ENCODE results near the gene DDRGK1.

DNA sequence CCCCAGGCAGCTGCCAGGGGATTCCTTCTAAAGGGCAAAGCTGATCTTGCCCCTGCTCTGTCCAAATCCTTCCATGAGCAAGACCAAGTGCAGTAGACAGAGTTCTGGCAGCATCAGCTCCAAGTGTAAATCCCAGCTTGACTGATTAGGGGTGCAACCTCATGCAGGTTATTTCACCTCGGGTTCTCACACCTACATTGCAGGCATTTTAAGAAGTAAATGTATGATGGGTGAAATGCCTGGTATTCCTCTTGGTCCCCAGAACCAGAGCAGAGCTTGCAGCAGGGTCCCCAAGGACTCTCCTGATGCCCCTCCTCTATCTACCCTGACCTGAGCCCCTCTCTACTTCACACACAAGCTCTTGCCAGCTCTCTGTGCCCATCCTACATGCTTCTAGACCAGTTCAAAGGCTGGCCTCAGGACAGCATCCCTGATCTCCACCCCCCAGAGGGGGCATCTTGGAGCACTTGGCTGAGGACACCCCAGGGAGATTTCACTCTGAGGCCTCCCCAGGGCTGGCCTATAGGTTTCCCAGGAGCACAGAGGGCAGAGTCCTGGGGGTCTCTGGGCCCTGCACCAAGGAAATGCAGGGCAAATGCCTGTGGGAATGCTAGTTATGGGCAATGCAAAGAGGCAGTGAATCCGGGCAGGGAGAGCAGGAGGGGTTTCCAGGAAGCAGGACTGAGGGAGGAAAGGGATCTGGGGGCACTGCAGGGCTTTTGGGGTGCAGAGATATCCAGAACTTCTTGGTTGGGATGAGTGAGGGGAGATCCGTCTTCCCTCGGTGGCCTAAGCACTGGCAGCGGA is 32.2 kb downstream of the DDRGK1 start:
- TF ChIP-seq TAF1 (IDR thresholded peaks at IDR 0.05; ENCODE audit: low read depth) (no peak), EP300 (conservative IDR thresholded peaks at IDR 0.05; ENCODE audit: poor library complexity, severe bottlenecking) (no peak), MXI1 (conservative IDR thresholded peaks at IDR 0.05; ENCODE audit: poor library complexity, severe bottlenecking) (no peak), POLR2AphosphoS5 (IDR thresholded peaks at IDR 0.05) (no peak), RAD21 (conservative IDR thresholded peaks at IDR 0.05) (no peak)
- TF ChIP-seq, protein P1, sequence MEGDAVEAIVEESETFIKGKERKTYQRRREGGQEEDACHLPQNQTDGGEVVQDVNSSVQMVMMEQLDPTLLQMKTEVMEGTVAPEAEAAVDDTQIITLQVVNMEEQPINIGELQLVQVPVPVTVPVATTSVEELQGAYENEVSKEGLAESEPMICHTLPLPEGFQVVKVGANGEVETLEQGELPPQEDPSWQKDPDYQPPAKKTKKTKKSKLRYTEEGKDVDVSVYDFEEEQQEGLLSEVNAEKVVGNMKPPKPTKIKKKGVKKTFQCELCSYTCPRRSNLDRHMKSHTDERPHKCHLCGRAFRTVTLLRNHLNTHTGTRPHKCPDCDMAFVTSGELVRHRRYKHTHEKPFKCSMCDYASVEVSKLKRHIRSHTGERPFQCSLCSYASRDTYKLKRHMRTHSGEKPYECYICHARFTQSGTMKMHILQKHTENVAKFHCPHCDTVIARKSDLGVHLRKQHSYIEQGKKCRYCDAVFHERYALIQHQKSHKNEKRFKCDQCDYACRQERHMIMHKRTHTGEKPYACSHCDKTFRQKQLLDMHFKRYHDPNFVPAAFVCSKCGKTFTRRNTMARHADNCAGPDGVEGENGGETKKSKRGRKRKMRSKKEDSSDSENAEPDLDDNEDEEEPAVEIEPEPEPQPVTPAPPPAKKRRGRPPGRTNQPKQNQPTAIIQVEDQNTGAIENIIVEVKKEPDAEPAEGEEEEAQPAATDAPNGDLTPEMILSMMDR (IDR thresholded peaks at IDR 0.05; ENCODE audit: poor library complexity, severe bottlenecking) = no peak
- TF ChIP-seq, protein P2, sequence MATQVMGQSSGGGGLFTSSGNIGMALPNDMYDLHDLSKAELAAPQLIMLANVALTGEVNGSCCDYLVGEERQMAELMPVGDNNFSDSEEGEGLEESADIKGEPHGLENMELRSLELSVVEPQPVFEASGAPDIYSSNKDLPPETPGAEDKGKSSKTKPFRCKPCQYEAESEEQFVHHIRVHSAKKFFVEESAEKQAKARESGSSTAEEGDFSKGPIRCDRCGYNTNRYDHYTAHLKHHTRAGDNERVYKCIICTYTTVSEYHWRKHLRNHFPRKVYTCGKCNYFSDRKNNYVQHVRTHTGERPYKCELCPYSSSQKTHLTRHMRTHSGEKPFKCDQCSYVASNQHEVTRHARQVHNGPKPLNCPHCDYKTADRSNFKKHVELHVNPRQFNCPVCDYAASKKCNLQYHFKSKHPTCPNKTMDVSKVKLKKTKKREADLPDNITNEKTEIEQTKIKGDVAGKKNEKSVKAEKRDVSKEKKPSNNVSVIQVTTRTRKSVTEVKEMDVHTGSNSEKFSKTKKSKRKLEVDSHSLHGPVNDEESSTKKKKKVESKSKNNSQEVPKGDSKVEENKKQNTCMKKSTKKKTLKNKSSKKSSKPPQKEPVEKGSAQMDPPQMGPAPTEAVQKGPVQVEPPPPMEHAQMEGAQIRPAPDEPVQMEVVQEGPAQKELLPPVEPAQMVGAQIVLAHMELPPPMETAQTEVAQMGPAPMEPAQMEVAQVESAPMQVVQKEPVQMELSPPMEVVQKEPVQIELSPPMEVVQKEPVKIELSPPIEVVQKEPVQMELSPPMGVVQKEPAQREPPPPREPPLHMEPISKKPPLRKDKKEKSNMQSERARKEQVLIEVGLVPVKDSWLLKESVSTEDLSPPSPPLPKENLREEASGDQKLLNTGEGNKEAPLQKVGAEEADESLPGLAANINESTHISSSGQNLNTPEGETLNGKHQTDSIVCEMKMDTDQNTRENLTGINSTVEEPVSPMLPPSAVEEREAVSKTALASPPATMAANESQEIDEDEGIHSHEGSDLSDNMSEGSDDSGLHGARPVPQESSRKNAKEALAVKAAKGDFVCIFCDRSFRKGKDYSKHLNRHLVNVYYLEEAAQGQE (IDR thresholded peaks at IDR 0.05; ENCODE audit: borderline replicate concordance) = no peak
